HG03108 (cell line): ENCODE measurements around the gene BIN1.
"Not testable (repeated sequence)": the region's sequence is repeated elsewhere in the genome, so short reads cannot be mapped to it uniquely, and the experiment has no call there.

ENCODE experiments used
- ATAC-seq: cut with Tn5 transposase; IDR thresholded peaks from one replicate; pipeline ENCODE4 v1.9.1; 2021; ENCODE audit warnings: moderate library complexity; ENCODE audit not compliant: unreplicated experiment

The BIN1 gene

DNA sequence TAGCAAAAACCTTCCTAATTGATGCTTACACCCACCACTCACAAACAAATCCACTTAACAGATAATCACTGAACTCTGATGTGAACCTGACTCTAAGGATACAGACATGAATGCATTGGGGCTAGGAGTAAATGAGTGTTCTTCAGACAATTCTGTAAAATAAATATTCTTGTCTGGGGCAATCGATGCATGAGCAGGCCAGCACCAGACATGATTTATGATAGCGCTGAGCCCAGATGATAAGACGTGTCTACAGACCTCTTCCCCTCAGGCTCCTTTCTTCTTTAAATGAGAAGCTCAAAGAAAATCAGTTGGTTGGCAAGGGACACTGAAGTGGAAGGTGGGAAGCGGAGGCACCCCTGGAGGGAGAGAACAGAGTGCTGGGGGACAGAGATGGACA lies 27.3 kb upstream of the BIN1 start:
- no peak for ATAC-seq

DNA sequence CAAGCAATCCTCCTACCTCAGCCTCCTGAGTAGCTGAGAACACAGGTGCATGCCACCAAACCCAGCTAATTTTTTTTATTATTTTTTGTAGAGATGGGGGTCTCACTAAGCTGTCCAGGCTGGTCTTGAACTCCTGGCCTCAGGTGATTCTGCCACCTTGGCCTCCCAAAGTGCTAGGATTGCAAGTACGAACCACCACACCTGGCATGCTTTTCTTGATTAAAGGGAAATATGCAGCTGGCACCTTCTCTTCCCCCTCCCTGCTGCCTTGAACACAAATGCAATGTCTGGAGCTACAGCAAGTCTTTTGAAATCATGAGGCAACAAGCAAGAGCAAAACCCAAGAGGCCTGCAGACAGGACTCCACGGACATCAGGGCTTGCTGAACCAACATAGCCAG lies 26.8 kb upstream of the BIN1 start:
- ATAC-seq = no peak

DNA sequence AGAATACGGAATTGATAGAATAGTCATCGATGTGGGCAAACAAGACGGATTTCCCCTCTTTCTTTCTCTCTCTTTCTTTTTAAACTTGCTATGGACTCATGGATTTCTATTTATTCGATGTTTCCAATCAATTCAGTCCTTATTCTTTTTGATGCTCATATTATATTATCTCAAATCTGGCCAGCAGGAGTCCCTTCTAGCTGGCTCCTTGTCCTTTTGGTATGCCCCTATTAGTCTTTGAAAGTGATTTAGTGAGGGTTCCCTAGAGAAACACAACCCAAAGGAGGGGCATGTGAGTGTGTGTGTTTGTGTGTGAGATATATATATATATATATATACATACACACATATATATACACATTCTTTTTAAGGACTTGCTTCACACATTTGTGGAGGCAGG lies 23.5 kb upstream of the BIN1 start:
- no peak for ATAC-seq

DNA sequence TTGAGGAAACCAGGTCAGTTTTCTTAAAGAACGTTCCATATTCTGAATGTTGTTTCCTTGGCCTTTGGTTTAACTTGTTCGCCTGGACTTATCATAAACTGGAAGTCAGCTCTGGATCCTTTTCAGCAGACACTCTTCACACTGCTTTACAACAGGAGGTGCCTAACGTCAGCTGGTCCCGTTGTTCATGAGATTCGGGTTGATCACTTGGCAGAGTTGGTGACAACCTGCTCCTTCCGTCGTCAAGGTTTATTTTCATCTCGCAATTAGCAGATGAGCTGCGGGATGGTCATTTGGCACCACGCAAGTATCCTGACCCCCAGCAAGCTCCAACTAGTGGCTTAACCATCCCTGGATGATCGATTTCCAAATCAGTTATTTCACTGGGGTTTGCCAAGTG lies 23.0 kb upstream of the BIN1 start:
- ATAC-seq = no peak

DNA sequence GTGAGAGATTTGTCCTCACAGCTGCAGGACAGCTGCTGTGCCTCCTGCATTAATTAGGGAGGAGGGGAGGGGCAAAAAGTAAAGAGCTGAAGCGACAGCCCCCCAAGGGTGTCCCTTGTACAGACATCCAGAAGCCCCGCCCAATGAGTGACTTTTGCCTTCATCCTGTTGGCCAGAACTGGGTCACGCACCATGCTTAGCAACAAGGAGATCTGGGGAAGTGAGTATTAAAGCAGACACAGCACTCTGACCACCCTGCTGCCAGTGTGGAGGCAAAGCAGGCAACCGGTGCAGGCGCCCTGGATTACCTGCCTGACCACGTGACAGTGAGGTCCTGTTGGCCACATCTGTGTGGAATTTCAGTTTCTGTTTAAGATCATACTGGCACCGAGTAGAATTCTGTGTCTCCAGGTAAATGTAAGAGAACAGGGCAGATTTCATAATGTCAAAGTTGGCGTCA lies 21.5 kb upstream of the BIN1 start:
- peak; percentile 95 for ATAC-seq

DNA sequence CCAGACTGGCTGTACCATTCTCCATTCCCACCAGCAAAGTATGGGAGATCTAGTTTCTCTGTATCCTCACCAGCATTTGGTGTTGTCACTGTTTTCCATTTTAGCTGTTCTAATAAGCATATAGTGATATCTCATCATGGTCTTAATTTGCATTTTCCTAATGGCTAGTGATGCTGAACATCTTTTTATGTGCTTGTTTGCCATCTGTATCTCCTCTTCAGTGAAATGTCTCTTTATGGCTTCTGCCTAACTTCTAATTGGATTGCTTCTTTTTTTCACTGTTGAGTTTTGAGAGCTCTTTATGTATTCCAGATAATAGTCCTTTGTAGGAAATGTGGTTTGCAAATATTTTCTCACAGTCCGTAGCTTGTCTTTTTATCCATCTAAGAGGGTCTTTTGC lies 18.9 kb upstream of the BIN1 start:
- no peak for ATAC-seq

DNA sequence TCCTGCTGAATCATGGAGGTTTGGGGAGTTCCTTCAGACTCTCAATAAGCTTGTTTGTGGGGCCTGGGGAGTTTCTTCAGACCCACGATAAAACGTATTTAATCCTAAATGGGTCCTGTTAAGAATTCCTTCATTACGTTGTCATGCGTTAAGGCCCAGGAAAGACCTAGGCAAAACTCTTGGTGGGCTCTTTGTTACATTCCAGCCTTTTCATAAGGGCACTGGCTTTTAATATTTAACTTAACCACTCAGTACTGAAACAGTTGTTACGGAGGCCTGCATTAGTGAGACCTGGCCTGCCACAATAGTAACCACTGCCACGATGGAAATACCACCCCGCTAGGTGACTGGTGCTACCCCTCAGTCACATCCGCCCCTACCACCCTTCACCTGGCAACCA lies 17.5 kb upstream of the BIN1 start:
- no peak for ATAC-seq

DNA sequence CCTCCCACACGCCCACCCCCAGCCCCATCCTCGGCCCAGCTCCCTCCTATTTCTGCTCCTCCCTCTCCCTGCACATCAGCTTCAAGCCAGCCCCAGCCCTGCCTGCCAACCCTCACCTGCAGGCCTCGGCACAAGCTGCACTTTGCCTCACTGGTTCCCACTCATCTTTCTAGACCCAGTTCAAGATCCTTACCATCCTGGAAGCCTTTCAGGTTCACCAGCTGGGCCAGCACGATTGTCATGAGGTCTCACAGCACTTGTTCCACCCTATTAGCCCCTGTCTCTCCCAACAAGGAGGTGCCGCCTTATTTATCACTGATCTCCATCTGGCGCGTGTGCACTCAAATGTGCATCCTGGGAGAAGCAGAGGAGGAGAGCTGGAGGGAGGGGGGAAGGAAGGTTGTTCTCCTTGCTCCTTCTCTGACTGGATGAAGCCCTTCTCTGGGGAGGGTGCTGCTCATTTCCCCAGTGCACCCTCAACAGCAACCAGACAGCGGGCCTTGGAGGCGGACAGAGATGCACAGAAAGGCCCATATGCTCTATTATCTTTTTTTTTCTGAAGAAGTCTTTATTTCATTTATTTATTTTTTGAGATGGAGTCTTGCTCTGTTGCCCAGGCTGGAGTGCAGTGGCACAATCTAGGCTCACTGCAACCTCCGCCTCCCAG lies 15.5 kb upstream of the BIN1 start:
- ATAC-seq = no peak

DNA sequence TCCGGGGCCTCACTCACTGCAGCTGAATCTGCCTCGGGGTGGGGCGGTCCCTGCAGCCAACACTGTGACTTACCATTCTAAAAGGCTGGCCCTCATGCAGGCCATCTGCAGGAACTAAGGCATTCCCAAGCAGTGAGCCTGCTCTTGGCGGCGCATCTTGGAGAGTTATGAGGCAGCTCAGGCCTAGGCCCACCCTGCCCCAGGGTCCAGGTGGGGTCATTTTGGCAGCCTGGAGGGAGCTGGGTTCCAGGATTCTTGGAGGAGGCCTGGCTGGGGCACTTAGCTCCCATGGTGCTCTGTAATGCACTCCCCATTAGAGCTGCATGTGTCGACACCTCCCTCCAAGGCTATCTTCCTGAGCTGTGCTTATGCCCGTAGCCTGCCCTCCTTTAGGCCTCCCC lies 14.8 kb upstream of the BIN1 start:
- ATAC-seq = no peak

DNA sequence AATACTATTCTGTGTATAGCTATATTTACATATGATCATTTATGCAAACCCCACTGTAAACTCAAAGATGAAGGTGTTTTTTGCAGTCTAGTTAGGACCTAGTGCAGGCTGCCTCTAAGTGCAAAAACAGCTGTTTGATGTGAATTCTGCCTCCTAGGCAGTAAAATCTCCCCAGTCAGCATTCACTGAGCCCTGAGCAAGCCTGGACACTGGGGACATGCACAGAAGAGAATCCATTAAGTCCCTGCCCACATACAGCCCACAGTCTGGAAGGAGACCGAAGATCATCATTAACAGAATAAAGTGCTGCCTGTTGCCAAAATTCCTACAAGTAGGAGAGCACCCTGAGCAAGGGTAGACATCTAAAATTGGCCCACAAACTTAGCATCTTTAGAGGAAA lies 14.4 kb upstream of the BIN1 start:
- ATAC-seq = no peak

DNA sequence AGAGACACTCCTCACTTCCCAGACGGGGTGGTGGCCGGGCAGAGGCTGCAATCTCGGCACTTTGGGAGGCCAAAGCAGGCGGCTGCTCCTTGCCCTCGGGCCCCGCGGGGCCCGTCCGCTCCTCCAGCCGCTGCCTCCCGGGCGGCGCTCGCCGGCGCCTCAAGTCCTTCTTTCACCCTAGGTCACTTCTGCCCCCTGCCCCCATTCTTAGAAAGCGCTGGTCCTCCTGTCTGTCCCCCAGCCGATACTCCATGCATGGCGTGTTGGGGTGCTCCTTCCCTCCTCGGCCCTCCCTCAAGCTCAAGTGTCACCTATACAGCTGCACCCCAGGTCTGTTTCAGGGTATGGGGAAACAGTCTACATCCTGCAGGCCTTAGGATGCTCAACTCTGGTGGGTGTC lies 13.5 kb upstream of the BIN1 start:
- ATAC-seq = not testable (repeated sequence)

DNA sequence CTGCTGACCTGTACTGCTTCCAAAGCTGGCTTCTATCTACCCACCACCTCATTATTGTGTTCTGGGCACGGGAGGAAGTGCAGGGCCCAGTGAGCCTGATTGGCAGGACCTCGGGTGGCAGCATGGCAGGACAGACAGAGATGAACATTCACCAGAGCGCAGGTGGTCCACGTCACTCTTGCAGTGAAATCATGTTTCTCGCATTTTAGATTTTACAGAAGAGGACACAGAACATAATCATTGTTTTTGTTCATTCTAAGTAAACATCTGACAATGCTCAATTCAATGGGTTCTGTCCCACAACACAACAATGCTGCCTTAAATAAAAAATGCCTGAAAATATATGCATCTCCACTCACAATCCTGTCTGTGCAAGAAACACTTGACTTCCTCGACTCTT lies 11.5 kb upstream of the BIN1 start:
- no peak for ATAC-seq

DNA sequence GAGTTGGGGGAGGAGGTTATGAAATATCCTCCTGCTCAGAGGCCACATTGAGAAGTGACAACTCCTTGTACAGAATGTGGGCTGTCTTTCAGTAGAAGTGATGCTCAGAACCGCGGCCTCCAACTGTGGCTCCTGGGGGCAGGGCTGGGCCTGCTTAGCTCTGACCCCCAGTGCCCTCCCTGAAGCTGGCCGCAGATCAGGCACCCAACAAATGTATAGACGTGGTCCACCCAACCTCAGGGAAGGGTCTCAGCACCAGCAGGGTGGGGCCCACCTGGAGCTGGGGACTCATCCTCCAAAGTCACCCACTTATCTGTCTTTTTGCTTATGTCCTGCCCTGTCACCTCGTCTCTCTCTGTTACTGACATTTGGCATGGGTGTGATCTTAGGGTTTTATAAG lies 11.1 kb upstream of the BIN1 start:
- no peak for ATAC-seq

DNA sequence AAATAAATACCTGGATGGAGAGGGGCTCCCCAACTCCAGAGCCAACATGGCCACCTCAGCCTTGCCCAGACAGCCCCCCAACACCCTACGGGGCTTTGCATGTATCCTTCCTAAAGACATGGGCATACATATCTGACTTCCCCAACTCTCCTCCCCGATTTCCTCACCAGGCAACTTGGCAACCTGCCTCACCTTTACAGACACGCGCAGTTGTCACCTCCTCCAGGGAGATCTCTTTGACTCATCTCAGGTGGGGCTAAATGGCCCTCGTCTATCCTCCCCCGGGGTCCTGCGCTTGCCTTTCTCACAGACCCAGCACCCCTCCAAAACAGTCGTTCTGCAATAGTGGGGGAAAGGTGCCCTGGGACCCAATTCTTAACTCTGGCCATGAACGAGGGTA lies 10.6 kb upstream of the BIN1 start:
- no peak for ATAC-seq

DNA sequence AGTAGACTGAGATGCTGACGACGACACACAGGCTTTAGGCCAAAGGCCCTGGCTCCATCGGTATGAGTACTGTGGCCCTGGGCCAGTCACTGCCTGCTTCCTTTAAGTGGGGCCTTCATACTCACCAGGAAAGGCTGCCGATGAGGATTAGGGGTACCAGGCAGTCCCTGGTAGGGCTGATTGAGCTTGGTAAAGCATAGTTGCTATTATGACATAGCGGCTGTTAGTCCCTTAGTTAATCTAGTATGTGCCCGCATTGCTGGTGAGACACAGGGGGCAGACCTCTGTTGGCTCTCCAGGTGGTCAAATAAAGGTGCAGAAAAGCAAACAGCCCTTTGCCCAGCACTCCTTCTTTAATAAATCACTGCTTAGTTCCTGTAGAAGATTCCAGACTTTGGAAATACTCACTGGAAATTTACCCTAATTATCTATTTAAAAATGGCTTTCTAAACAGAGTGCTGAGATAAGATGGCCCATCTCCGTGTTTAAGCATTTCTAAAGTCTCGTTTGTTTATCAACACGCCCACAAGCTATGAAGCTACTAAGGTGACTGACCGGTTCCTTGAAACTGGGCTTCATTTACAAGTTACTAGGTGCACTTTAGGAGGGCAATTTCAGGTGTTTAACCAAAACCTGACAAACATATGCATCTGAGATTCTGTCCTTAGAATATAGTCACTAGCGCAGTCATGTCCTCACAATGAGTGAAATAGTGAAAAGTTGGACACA lies 8.7 kb upstream of the BIN1 start:
- ATAC-seq = no peak

DNA sequence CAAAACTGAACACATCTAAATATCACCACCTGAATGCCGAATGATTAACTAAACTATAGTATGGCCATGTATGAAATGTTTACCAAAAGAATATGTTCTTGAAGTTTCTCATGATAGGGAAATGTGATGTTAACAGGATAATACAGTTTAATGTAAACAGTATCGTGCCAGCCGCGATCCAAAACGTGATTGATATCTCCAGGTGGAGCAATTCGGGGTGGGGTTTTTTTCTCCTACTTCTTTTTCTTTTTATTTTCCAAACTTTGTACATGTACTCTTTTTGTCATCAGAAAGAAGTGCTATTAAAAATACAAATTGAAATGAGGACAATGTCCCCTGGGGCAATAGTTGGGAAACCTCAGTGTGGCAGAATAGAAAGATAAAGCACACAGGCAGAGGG lies 4.0 kb upstream of the BIN1 start:
- ATAC-seq = no peak

DNA sequence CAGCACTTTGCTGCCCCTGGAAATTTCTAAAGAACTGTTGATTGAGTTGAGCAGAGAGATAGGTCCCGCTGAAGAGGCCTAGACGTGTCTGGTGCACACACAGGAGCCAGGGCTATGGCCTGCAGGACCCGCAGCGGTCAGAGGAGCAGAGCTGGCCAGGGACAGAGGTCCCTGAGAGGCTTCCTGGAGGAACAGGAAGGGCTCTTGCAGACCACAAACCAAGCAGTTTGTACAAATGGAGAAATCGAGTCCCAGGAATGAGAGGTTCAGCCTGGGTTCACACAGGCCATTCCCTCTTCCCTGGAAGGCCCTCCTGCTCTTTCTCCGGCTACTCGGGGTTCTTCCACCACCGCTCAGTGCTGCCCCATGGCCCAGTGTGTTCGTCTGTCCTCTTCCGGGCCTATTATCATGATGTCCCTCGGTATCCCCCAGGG lies 1.2 kb upstream of the BIN1 start:
- ATAC-seq = no peak

DNA sequence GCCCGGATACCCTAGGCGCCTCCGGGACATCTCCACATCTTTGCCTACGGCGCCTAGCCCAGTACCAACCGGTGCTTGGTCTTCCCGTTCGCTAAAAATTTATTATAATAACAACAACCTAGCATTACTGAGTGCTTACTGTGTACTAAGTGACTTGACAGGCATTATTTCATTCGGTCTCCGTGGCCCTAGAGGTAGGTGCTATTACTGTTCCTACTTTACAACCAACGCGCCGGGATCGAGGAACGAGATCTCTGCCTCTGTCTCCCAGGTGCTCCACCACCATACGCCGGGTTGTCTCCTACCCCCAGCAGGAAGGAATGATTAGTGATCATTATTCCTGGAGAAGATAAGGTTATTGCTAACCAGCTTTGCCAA lies 657 bp upstream of the BIN1 start:
- ATAC-seq = peak; percentile 4

DNA sequence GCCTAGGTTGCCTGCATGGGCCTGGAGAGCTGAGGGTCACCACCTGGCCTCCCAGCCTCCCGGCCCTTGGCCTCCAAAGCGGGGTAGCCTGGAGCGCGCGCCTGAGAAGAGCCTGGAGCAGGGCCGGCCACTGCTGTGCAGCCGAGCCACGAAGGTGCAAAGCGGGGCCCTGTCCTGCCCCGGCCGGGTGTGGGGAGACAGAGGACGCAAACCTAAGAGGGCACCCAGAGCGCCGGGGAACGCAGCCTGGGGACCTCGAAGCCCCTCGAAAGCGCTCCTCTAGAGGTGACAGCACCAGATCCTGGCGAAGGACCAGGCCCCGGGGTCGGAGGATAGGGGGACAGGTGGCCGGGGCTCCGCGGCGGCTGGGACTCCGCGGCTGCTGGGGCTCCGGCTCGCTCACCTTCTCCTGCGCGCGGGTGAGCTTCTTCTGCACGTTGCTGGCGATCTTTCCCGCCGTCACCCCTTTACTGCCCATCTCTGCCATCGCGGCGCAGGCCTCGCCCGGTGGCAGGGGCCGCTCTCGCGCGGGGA lies 430 bp downstream of the BIN1 start:
- ATAC-seq = peak; percentile 17

DNA sequence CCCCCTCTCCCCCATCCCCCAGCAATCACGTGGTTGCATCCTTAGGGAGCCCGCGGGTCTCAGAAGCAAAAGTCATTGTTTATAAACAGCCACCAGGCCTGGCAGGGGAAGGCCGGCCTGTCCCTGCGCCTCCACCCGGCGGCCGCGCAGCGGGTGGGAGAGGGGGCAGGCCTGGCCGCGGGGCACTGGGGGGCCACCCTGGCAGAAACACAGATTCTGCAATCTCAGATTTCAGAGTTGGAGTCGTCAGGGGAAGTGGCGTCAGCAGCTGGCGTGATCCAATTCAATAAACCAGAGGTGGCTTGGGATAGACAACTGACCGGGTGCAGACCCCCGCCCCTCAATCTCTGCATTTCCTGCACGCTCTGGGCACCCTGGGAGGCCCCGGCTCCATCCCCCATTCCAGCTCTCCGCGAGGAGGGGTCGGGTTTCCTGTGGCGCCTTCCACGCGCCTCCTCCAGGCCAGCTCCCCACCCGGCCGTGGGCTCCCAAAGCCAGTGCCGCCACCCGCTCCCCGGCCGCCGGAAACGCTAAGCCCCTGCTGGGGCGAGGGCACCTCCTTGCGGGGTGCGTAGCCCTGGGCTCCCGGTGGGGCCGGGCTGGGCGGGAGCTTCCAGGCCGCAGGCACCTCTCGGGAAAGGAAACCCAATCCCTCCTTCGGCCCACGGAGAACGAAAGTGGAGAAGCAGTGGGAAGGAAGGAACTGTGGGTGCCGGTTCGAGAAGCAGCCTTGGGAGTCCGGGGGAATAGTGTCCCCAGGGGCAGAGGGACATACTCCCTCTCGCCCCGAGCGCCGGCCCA lies 1.1 kb downstream of the BIN1 start:
- no peak for ATAC-seq

DNA sequence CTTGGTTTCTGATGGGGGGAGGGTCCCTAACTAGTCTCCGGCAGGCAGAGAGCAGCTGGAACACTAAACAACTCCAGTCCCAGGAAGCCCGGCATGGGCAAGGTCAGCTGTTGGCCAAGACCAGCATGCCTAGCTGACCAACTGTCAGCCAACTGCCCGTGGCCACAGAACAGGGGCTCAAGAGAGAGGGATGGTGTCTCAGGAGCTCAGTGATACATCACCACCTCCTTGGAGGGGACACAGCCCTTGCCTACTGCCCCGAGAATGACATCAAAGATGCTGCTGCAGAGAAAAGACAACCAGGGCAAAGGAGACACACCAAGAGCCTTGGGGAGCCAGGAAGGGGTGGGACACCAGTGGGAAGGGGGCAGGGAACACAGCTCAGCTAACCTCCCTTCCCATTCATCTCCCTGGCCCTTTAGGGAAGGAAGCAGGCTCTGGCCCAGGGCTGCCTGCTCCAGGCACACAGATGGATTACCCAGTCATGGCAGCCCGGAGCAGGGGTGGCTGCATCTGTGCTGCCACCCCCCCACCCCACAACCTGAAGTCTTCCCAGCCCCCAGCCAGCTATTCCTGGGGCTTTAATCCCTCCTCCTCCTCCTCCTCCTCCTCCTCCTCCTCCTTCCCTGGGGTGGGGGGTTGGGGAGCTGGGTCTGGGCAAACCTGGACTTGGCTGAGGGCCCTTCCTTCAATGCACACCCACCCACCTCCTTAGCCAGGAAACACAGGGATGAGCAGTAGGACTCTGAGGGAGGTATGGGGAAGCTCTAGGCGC lies 1.9 kb downstream of the BIN1 start:
- ATAC-seq = no peak
